Naive thymus-derived CD4-positive, alpha-beta T cell (primary cell): ENCODE results near the gene GP2. TPM values are rescaled to one million over a fixed set of nuclear protein-coding genes. Genes with fewer than 3 reads are reported as not detected.

Experiments
- ATAC-seq: fragments of 150-1000 bp; cut with Tn5 transposase; 2 replicates; pipeline ENCODE4 v1.10.0; 2021; ENCODE audit warnings: mild to moderate bottlenecking, moderate library complexity
- CTCF ChIA-PET: fragments of 350-600 bp; sonication (Branson Sonifier 250); formaldehyde crosslinking; loops from one replicate; lab custom pipeline; 2021; ENCODE audit warnings: antibody characterized with exemption; lab: Charles Lee
- POLR2A ChIA-PET: fragments of 350-600 bp; sonication (Branson Sonifier 250); formaldehyde crosslinking; loops from one replicate; lab custom pipeline; 2021; ENCODE audit warnings: antibody characterized with exemption, inconsistent platforms; lab: Charles Lee
- DNase-seq, 9 donors: peaks; one replicate each; pipeline versions ENCODE4 v3.0.0 to v3.0.0-alpha.2; 2020 to 2022; ENCODE audit warnings: mixed read lengths in 1 of 9
- H3K27ac ChIP-seq: one replicate; pipeline ENCODE4 v1.7.0; 2013; ENCODE audit warnings: mild to moderate bottlenecking, low read depth, low read length, moderate library complexity
- H3K27me3 ChIP-seq, 2 donors: one replicate each; pipeline ENCODE4 v1.7.0; 2013; ENCODE audit warnings: low read length in 2 of 2, mild to moderate bottlenecking in 2 of 2, moderate library complexity in 2 of 2; ENCODE audit not compliant: control insufficient read depth in 2 of 2, insufficient read depth in 2 of 2
- H3K36me3 ChIP-seq, 3 experiments: 1 replicate in 2 of 3; 2 replicates in 1 of 3; pipeline ENCODE4 v1.7.0; 2013; ENCODE audit warnings: low read length in 3 of 3, mild to moderate bottlenecking in 3 of 3, moderate library complexity in 1 of 3; ENCODE audit not compliant: insufficient read depth in 3 of 3, control insufficient read depth in 2 of 3
- H3K4me1 ChIP-seq, 2 donors: one replicate each; pipeline ENCODE4 v1.7.0; 2013; ENCODE audit warnings: low read length in 2 of 2, mild to moderate bottlenecking in 2 of 2, moderate library complexity in 1 of 2; ENCODE audit not compliant: control insufficient read depth in 2 of 2, insufficient read depth in 2 of 2
- H3K4me3 ChIP-seq: 2 replicates; pipeline ENCODE4 v1.7.0; 2013; ENCODE audit warnings: mild to moderate bottlenecking, low read length
- H3K9me3 ChIP-seq, 3 experiments: 1 replicate in 2 of 3; 2 replicates in 1 of 3; pipeline ENCODE4 v1.7.0; 2013; ENCODE audit warnings: low read length in 3 of 3; ENCODE audit not compliant: control insufficient read depth in 2 of 3
- H3K27ac Mint-ChIP-seq, 9 donors: one replicate each; pipeline ENCODE4 v1.8.0; 2020 to 2022; ENCODE audit warnings: mixed read lengths in 9 of 9, mild to moderate bottlenecking in 8 of 9, moderate library complexity in 5 of 9, inconsistent platforms in 2 of 9
- H3K27me3 Mint-ChIP-seq, 5 donors: one replicate each; pipeline ENCODE4 v1.8.0; 2021 to 2022; ENCODE audit warnings: mixed read lengths in 5 of 5, mild to moderate bottlenecking in 1 of 5
- H3K36me3 Mint-ChIP-seq, 5 donors: one replicate each; pipeline ENCODE4 v1.8.0; 2020 to 2022; ENCODE audit warnings: mixed read lengths in 5 of 5, mild to moderate bottlenecking in 3 of 5, inconsistent platforms in 1 of 5
- H3K4me1 Mint-ChIP-seq, 7 donors: one replicate each; pipeline ENCODE4 v1.8.0; 2020 to 2022; ENCODE audit warnings: mixed read lengths in 7 of 7, mild to moderate bottlenecking in 3 of 7, inconsistent platforms in 1 of 7
- H3K4me3 Mint-ChIP-seq, 10 donors: one replicate each; pipeline ENCODE4 v1.8.0; 2020 to 2022; ENCODE audit warnings: mild to moderate bottlenecking in 10 of 10, mixed read lengths in 10 of 10, moderate library complexity in 6 of 10, inconsistent platforms in 2 of 10
- H3K9me3 Mint-ChIP-seq, 11 donors: one replicate each; pipeline ENCODE4 v1.8.0; 2020 to 2022; ENCODE audit warnings: mixed read lengths in 11 of 11, mild to moderate bottlenecking in 4 of 11, inconsistent platforms in 1 of 11, moderate library complexity in 1 of 11
- intact Hi-C, 2 donors: fragments of 100-400 bp; cut with micrococcal nuclease; formaldehyde crosslinking; loops; one replicate each; pipeline ENCODE4 v1.15.1; 2023
- polyA plus RNA-seq, 2 donors: library from polyadenylated mRNA; unstranded; fragments of 300-500 nt; fragmentation: Illumina TruSeq; gene quantifications; one replicate each; pipeline ENCODE4 v1.2.3, GENCODE V29; 2021
- total RNA-seq, 6 experiments: library from RNA in 5 of 6; stranded (reverse) in 5 of 6; gene quantifications; 1 replicate in 5 of 6; 2 replicates in 1 of 6; pipeline ENCODE4 v1.2.3 and lab custom pipeline; 2021 to 2026

Gene GP2
- total and polyA plus RNA-seq, 7 experiments from 2014 or later, result not detected

DNA sequence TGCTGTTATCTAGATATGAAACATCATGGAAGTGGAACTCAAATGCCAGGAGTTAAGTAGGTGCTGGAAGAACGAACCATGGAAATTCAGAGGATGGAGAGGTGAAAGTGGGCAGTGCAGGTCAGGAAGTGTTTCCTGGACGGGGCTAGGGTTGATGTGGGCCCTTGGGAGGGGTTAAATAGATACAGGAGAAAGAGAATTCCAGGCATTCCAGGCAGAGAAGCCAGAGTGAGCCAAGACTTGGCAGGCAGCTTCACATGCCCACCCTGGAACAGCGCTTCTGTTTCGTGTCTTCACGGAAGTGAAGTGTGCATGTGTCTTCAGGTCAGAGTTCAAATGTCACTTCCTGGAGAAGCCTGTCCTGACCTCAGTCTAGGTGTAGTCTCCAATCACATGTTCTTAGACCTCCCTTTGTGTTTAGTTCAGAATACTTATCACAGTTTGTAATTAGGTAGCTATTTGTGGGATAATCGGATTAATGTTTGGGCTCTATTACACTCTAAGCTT is 41.3 kb downstream of the GP2 start:
- peaks cover 0 to 18% (median 7%) of the 10 kb centered on the region in 5 donors for H3K27me3 Mint-ChIP-seq
- ATAC-seq (no peak), DNase-seq (no peak)
- Histone ChIP-seq H3K27ac (no peak overlapping the region), H3K4me3 (no peak overlapping the region), H3K36me3 (no peaks in the 10 kb centered on the region), H3K4me1 (no peaks in the 10 kb centered on the region), H3K27me3 (no peaks in the 10 kb centered on the region), H3K9me3 (no peaks in the 10 kb centered on the region)
- H3K9me3 Mint-ChIP-seq, result peaks cover 0 to 4% (median 0%) of the 10 kb centered on the region in 11 donors
- ChIA-PET POLR2A (no interaction called here), CTCF (no interaction called here)
- no peaks in the 10 kb centered on the region for H3K4me1 Mint-ChIP-seq
- H3K27ac Mint-ChIP-seq, result no peak overlapping the region
- H3K4me3 Mint-ChIP-seq, result no peak overlapping the region
- no peaks in the 10 kb centered on the region for H3K36me3 Mint-ChIP-seq
- intact Hi-C loops, result no loop called here

DNA sequence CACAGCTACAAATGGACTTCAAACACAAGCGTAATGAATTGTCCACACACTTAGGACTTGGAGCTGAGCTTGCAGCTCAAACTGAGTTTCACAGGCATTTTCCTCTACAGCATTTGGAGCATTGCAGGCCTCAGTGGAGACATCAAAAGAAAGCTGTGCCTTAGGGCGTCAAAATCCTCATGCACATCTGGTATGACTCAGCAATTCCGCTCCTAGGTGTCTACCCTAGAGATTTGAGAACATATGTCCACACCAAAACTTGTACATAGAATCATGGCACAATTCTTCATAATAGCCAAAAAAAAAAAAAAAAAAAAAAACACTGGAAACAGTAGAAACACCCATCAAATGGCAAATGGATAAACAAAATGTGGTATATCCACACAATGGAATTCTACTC is 47.1 kb downstream of the GP2 start:
- Mint-ChIP-seq H3K9me3 (peaks cover 0 to 11% (median 4%) of the 10 kb centered on the region in 11 donors), H3K4me1 (no peaks in the 10 kb centered on the region), H3K27me3 (peaks cover 0 to 39% (median 13%) of the 10 kb centered on the region in 5 donors), H3K27ac (no peak overlapping the region), H3K36me3 (peaks cover 0 to 3% (median 0%) of the 10 kb centered on the region in 5 donors), H3K4me3 (no peak overlapping the region)
- POLR2A ChIA-PET, result no interaction called here
- DNase-seq, result no peak
- Histone ChIP-seq H3K27me3 (no peaks in the 10 kb centered on the region), H3K36me3 (no peaks in the 10 kb centered on the region), H3K9me3 (no peaks in the 10 kb centered on the region), H3K4me1 (no peaks in the 10 kb centered on the region), H3K27ac (no peak overlapping the region), H3K4me3 (no peak overlapping the region)
- ATAC-seq, result no peak
- CTCF ChIA-PET, result no interaction called here
- intact Hi-C loops, result no loop called here

DNA sequence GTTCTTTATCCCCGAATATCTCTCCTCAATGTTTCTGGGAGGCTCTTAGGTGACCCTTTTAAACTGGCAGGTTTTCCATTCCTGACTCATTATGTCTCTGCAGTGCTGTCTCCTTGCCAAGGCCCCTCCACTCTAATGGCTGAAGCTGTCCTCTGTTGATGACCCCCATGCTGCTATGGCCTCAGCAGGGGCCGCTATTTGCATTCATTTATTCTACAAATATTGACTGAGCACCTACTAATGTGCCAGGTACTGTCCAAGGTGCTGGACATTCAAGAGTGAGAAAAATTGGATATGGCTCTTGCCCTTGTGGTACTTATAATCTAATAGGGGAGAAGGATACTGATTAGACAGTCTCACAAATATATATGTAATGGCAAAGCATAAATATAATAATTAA is 55.4 kb downstream of the GP2 start:
- Histone ChIP-seq H3K4me3 (no peak overlapping the region), H3K36me3 (no peaks in the 10 kb centered on the region), H3K27me3 (no peaks in the 10 kb centered on the region), H3K9me3 (peaks cover 0 to 5% (median 0%) of the 10 kb centered on the region in 3 experiments), H3K27ac (no peak overlapping the region), H3K4me1 (no peaks in the 10 kb centered on the region)
- Mint-ChIP-seq H3K9me3 (peaks cover 0 to 12% (median 4%) of the 10 kb centered on the region in 11 donors), H3K27me3 (peaks cover 0 to 25% (median 4%) of the 10 kb centered on the region in 5 donors), H3K4me1 (no peaks in the 10 kb centered on the region), H3K27ac (no peak overlapping the region), H3K36me3 (peaks cover 0 to 3% (median 0%) of the 10 kb centered on the region in 5 donors), H3K4me3 (no peak overlapping the region)
- intact Hi-C loops, result no loop called here
- DNase-seq (no peak), ATAC-seq (no peak)
- ChIA-PET POLR2A (no interaction called here), CTCF (no interaction called here)

DNA sequence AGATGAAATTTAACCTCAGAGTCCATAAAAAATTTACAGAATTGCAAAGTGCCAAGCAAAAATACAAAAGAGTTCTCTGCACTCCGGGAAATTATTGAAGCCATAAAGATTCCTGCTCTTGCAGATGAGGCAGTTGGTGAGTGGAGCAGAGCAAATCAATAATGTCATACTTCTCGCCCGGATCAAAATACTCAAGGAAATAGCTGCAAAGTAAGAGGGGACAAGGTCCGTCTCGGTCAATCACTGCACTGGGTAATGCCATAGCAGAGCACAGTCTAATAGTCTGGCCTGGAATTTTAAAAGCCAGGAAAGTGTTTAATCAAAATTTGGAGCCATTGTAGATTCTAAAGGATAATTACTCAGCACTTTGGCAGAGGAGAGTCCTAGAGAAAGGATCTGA is 58.9 kb downstream of the GP2 start:
- Histone ChIP-seq H3K27ac (no peak overlapping the region), H3K4me1 (no peaks in the 10 kb centered on the region), H3K36me3 (no peaks in the 10 kb centered on the region), H3K27me3 (no peaks in the 10 kb centered on the region), H3K4me3 (no peak overlapping the region), H3K9me3 (peaks cover 0 to 5% (median 0%) of the 10 kb centered on the region in 3 experiments)
- H3K4me1 Mint-ChIP-seq, result no peaks in the 10 kb centered on the region
- H3K36me3 Mint-ChIP-seq, result no peaks in the 10 kb centered on the region
- H3K4me3 Mint-ChIP-seq, result no peak overlapping the region
- ATAC-seq (no peak), DNase-seq (no peak)
- H3K27ac Mint-ChIP-seq, result no peak overlapping the region
- H3K27me3 Mint-ChIP-seq, result peaks cover 0 to 13% (median 3%) of the 10 kb centered on the region in 5 donors
- ChIA-PET POLR2A (no interaction called here), CTCF (no interaction called here)
- peaks cover 0 to 12% (median 1%) of the 10 kb centered on the region in 11 donors for H3K9me3 Mint-ChIP-seq
- intact Hi-C loops, result no loop called here

DNA sequence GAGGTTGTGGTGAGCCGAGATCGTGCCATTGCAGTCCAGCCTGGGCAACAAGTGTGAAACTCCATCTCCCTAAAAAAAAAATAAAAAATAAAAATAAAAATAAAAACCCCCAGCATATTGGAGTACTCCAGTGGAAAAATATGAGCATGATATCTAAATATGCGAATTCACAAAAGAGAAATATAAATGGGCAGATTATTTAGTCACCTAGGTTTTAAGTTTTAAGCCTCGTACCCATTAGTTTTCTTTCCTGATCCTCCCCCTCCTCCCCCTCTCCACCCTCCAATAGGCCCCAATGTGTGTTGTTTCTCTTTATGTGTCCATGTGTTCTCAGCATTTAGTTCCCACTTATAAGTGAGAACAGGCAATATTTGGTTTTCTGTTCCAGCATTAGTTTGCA is 62.3 kb downstream of the GP2 start:
- intact Hi-C loops, result no loop called here
- Histone ChIP-seq H3K4me1 (no peaks in the 10 kb centered on the region), H3K4me3 (no peak overlapping the region), H3K9me3 (no peaks in the 10 kb centered on the region), H3K36me3 (no peaks in the 10 kb centered on the region), H3K27me3 (no peaks in the 10 kb centered on the region), H3K27ac (no peak overlapping the region)
- no peak overlapping the region for H3K4me3 Mint-ChIP-seq
- H3K4me1 Mint-ChIP-seq, result no peaks in the 10 kb centered on the region
- ATAC-seq (no peak), DNase-seq (no peak)
- H3K9me3 Mint-ChIP-seq, result no peaks in the 10 kb centered on the region
- ChIA-PET POLR2A (no interaction called here), CTCF (no interaction called here)
- no peaks in the 10 kb centered on the region for H3K36me3 Mint-ChIP-seq
- no peak overlapping the region for H3K27ac Mint-ChIP-seq
- H3K27me3 Mint-ChIP-seq, result peaks cover 0 to 31% (median 5%) of the 10 kb centered on the region in 5 donors

DNA sequence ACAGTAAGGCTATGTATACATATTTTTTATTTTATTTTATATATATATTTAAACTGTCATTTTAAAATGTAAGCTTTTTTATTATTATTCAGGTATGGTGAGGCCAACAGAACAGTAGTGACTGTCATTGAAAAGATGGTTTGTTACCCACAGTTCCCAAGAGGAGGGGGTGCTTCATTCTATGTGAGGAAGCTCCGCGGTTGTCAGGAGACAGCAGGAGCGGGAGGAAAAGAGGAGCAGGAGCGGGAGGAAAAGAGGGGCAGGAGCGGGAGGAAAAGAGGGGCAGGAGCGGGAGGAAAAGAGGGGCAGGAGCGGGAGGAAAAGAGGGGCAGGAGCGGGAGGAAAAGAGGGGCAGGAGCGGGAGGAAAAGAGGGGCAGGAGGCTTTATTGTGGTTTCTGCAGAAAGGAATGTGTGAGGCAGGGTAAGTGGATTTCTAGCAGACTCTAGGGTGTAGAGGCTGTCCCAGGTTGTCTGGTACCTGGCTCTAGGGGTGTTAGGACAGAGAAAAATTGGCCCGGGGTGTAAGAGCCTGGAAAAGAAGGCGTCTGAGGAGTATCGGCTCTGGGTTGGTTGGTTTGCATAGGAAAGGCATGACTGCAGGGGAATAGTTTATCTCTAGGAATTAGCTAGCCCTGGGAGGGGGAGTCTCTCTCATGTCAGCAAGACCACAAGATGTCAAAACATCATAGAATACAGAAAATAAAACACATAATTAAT is 64.0 kb downstream of the GP2 start:
- ChIA-PET CTCF (no interaction called here), POLR2A (no interaction called here)
- intact Hi-C loops, result no loop called here
- Mint-ChIP-seq H3K27ac (no peak overlapping the region), H3K36me3 (peaks cover 0 to 3% (median 0%) of the 10 kb centered on the region in 5 donors), H3K4me1 (no peaks in the 10 kb centered on the region), H3K4me3 (no peak overlapping the region), H3K27me3 (peaks cover 0 to 42% (median 10%) of the 10 kb centered on the region in 5 donors), H3K9me3 (peaks cover 0 to 9% (median 4%) of the 10 kb centered on the region in 11 donors)
- no peak for ATAC-seq
- Histone ChIP-seq H3K36me3 (no peaks in the 10 kb centered on the region), H3K4me3 (no peak overlapping the region), H3K9me3 (no peaks in the 10 kb centered on the region), H3K27me3 (no peaks in the 10 kb centered on the region), H3K4me1 (no peaks in the 10 kb centered on the region), H3K27ac (no peak overlapping the region)
- no peak for DNase-seq

DNA sequence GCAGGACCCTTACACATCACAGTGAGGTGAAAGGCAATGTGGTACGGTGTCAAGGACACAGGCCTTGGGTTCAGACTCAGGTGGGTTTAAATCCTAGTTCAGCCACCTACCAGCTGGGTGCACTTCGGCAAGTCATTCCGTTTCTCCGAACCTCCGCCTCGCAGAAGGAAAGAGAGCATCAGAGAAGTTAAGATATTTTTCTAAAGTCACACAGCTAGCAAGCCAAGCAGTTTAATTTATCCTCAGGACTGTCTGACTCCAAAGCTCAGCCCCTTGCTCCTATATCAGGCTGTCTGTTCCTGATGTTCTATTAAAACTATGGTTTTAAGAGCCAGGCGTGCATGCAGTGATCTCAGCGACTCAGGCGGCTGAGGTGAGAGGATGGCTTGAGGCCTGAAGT is 65.1 kb downstream of the GP2 start:
- H3K27ac Mint-ChIP-seq, result no peak overlapping the region
- peaks cover 0 to 9% (median 4%) of the 10 kb centered on the region in 11 donors for H3K9me3 Mint-ChIP-seq
- CTCF ChIA-PET, result no interaction called here

More for the DNA sequence above, 65.1 kb downstream of the GP2 start:
- no peaks in the 10 kb centered on the region for H3K27me3 ChIP-seq
- DNase-seq, result no peak
- ATAC-seq, result no peak
- Mint-ChIP-seq H3K4me3 (no peak overlapping the region), H3K4me1 (no peaks in the 10 kb centered on the region), H3K36me3 (peaks cover 0 to 3% (median 0%) of the 10 kb centered on the region in 5 donors), H3K27me3 (peaks cover 0 to 42% (median 10%) of the 10 kb centered on the region in 5 donors)
- no peaks in the 10 kb centered on the region for H3K9me3 ChIP-seq
- no peaks in the 10 kb centered on the region for H3K4me1 ChIP-seq
- no peak overlapping the region for H3K4me3 ChIP-seq
- POLR2A ChIA-PET, result no interaction called here
- H3K36me3 ChIP-seq, result no peaks in the 10 kb centered on the region
- intact Hi-C loops, result no loop called here
- H3K27ac ChIP-seq, result no peak overlapping the region
